ENCODE data around the gene TRIM44.

The TRIM44 gene

DNA sequence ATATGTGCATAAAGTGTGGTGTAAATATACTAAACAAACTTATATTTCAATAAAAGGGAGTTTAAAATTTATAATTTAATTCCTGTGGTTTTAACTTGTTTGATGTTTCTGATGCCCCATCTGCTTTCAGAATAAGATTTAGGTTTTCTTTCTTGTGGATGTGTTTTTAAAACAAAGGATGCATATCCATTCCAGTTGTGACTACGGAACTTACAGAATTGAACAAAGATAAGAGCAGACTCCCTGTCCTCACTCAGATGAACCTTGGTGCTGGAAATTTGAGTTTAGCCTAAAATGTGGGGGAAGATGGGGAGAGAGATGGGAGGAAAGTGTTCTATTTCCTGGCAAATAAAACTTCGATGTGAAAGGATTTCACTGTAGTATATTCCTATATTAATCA lies 41.8 kb upstream of the TRIM44 start:
- TF ChIP-seq POLR2AphosphoS5 (IDR thresholded peaks at IDR 0.05; ENCODE audit: low read depth, low read length) (no peak), POLR2A (IDR thresholded peaks at IDR 0.05; ENCODE audit: low read depth, low read length) (no peak), TAF1 (IDR thresholded peaks at IDR 0.05; ENCODE audit: borderline replicate concordance, low read depth, low read length) (no peak)
- no peak for DNase-seq (ENCODE audit: insufficient read length)
- no peak for FAIRE-seq

DNA sequence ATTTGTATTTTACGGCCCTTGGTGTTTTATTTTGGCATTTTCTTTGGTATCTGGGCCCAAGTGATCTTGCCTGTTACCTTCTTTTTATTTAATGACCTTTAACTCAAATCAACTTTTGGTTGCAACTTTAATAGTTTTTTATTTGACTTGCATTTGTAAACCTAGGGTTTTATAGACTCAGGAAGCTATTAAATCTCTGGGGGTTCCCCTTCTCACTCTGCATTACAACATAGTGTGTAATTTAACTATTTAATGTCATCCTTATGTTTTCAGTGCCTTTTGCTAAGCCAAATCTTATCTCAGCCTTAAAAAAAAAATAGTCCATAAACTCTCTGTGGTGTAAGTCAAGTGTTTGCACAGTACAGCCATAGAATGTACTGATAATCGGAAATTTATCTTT lies 41.0 kb upstream of the TRIM44 start:
- no peak for FAIRE-seq
- TF ChIP-seq TAF1 (IDR thresholded peaks at IDR 0.05; ENCODE audit: borderline replicate concordance, low read depth, low read length) (no peak), POLR2A (IDR thresholded peaks at IDR 0.05; ENCODE audit: low read depth, low read length) (no peak), POLR2AphosphoS5 (IDR thresholded peaks at IDR 0.05; ENCODE audit: low read depth, low read length) (no peak)
- no peak for DNase-seq (ENCODE audit: insufficient read length)

DNA sequence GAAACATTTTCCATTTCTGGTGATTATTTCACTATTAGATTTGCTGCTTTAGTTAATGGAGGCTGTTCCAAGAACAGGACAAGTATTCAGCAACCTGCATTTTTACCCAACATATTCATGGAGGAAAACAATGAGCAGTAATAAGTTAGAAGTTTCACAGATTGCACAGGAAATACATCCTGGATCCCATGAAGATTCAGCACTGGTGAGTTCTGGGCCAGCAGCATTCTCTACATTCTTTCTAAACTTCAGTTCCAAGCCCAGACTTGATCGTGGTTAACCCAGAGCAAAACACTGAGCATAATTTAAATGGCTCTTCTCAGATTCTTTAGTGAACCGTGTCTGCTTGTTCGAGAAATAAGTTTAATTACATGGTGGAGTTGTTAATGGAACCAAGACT lies 40.5 kb upstream of the TRIM44 start:
- DNase-seq (ENCODE audit: insufficient read length), result no peak

DNA sequence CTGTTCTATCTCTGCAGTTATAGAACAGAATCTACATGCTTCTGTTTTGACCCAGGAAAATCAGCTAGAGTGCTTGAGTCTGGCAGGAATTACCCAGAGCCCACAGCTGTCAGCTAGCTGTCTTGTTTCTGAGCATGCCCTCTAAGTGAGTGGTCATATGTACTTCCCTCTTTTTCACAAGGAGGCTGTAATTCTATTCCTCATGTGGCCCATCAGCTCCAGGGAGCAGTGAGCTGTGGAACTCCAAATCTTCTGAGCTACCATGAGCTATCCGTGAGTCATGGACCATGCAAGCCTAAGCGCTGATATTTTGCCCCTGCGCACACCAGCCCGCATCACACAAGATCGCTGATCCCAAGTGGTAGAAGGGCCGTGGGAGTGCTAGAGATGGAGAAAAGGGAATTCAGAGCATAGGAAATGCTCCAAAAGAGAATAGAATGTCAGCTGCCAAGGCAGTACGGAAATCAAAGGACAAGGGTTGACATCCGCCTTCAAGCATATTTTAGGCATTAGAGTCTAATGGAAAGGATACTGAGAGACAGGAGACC lies 38.9 kb upstream of the TRIM44 start:
- DNase-seq (ENCODE audit: insufficient read length) (no peak), FAIRE-seq (no peak)
- TF ChIP-seq POLR2A (IDR thresholded peaks at IDR 0.05; ENCODE audit: low read depth, low read length), result no peak
- TF ChIP-seq POLR2AphosphoS5 (IDR thresholded peaks at IDR 0.05; ENCODE audit: low read depth, low read length), result no peak
- no peak for TF ChIP-seq TAF1 (IDR thresholded peaks at IDR 0.05; ENCODE audit: borderline replicate concordance, low read depth, low read length)

More for the DNA sequence above, 40.5 kb upstream of the TRIM44 start:
- no peak for FAIRE-seq
- no peak for TF ChIP-seq POLR2AphosphoS5 (IDR thresholded peaks at IDR 0.05; ENCODE audit: low read depth, low read length)
- no peak for TF ChIP-seq POLR2A (IDR thresholded peaks at IDR 0.05; ENCODE audit: low read depth, low read length)
- TF ChIP-seq TAF1 (IDR thresholded peaks at IDR 0.05; ENCODE audit: borderline replicate concordance, low read depth, low read length), result no peak

DNA sequence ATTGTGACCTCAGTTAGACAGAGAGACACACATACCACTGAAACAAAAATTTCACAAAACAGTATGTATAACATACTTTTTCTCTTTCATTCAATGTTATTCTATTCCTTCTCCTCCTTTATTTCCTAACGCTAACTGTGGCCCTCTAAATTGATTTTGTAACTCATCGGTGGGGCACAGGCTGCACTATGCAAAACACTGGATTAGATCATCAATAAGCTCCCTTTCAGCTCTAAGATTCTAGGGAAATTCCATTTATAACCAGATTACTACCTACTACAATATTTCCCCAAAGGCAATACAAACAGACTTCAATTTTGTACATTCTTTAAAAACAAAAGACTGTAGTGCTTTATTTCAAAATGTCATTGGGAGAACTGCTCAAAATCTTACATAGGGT lies 38.3 kb upstream of the TRIM44 start:
- no peak for TF ChIP-seq POLR2AphosphoS5 (IDR thresholded peaks at IDR 0.05; ENCODE audit: low read depth, low read length)
- no peak for TF ChIP-seq POLR2A (IDR thresholded peaks at IDR 0.05; ENCODE audit: low read depth, low read length)
- no peak for TF ChIP-seq TAF1 (IDR thresholded peaks at IDR 0.05; ENCODE audit: borderline replicate concordance, low read depth, low read length)
- FAIRE-seq (no peak), DNase-seq (ENCODE audit: insufficient read length) (no peak)

DNA sequence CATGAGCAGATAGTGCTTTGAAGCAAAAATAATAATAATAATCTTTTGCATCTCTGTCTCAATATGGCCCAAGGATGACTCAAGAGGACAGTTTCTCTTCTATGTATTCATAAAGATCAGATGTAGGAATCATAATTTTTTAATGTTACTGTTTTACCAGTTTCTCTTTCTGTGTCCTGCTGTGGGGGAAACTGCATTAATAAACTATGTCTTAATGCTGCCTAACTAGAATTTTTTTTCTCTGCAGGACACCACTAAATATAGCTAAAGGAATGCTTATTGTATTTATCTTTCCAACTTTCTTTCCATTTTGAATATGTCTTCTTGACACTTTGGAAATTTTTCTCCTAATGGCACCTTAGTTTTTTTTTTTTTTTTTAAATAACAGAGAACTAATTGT lies 37.8 kb upstream of the TRIM44 start:
- DNase-seq (ENCODE audit: insufficient read length) (no peak), FAIRE-seq (no peak)
- no peak for TF ChIP-seq POLR2A (IDR thresholded peaks at IDR 0.05; ENCODE audit: low read depth, low read length)
- TF ChIP-seq POLR2AphosphoS5 (IDR thresholded peaks at IDR 0.05; ENCODE audit: low read depth, low read length), result no peak
- no peak for TF ChIP-seq TAF1 (IDR thresholded peaks at IDR 0.05; ENCODE audit: borderline replicate concordance, low read depth, low read length)

DNA sequence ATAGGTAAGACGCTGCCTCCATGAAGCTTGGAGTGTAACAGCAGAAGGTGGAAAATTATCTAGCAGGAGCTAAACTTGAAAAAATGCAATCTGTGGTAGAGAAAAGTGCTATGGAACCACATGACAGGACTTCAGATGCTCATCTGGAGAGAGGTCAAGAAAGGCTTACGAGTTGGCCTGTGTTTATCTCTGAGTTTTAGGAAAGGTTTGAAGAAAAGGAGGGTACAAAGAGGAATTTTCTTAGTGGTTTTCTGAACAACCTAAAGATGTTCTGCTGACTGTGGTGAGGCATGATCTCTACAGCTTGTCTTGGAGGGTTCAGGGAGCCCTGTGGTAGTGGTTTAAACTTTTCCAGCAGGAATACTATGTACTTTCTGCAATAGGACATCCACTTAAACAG lies 36.1 kb upstream of the TRIM44 start:
- DNase-seq (ENCODE audit: insufficient read length) (no peak), FAIRE-seq (no peak)
- TF ChIP-seq POLR2AphosphoS5 (IDR thresholded peaks at IDR 0.05; ENCODE audit: low read depth, low read length), result no peak

DNA sequence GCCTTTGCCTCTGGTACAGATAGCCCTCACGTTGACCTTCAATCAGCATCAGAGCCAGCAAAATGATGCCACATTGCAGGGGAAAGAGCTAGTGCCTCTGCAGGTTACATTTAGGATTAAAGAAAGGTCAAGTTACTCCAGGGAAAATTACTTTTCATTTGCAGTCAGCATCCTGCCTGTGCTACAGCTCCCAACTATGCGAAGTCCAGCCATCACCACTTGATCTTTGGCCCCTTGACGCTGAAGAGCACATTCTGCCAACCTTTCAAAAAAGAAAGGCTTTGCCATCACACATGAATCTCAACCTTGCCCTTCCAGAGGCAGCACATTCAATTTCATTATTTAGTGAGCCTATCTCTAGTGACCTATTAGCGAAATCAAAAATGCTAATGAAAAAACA lies 33.1 kb upstream of the TRIM44 start:
- FAIRE-seq (no peak), DNase-seq (ENCODE audit: insufficient read length) (no peak)
- TF ChIP-seq TAF1 (IDR thresholded peaks at IDR 0.05; ENCODE audit: borderline replicate concordance, low read depth, low read length) (no peak), POLR2AphosphoS5 (IDR thresholded peaks at IDR 0.05; ENCODE audit: low read depth, low read length) (no peak), POLR2A (IDR thresholded peaks at IDR 0.05; ENCODE audit: low read depth, low read length) (no peak)

DNA sequence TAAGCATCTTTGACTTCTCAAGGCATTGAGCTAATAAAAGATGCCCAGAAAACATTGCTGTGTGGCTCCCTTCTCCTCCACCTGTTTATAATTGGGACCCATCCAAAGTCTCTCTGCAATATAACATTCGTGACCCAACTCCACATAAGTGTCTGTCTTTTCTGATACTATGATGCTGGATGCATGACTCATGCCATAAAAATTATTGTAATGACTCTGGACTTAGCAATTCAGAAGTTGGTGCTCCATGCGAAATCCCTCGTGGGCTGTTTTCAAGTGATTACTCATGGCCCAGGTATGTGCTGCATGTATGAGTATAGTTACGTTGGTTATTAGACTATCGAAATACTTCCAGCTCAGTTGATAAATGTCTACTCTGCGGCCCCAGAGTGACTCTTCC lies 32.7 kb upstream of the TRIM44 start:
- DNase-seq (ENCODE audit: insufficient read length), result no peak
- no peak for FAIRE-seq
- TF ChIP-seq TAF1 (IDR thresholded peaks at IDR 0.05; ENCODE audit: borderline replicate concordance, low read depth, low read length), result no peak
- no peak for TF ChIP-seq POLR2A (IDR thresholded peaks at IDR 0.05; ENCODE audit: low read depth, low read length)
- no peak for TF ChIP-seq POLR2AphosphoS5 (IDR thresholded peaks at IDR 0.05; ENCODE audit: low read depth, low read length)

DNA sequence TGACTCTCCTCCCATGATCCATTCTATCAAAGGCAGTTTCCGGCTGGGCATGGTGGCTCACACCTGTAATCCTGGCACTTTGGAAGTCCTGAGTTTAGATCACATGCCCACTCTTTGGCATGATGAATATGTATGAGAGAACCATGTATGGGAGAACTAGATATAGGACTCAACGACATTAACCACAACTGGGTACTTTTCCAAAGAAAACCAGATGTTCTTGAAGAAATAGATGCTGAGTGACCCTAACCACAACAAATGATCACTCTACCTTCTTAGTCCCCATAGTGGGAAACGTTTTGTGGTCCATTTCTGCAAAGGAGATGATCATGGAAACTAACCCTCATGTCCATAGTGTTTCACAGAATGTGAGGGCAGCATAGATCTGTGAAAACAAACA lies 30.7 kb upstream of the TRIM44 start:
- FAIRE-seq, result no peak
- DNase-seq (ENCODE audit: insufficient read length), result no peak
- TF ChIP-seq POLR2AphosphoS5 (IDR thresholded peaks at IDR 0.05; ENCODE audit: low read depth, low read length), result no peak

DNA sequence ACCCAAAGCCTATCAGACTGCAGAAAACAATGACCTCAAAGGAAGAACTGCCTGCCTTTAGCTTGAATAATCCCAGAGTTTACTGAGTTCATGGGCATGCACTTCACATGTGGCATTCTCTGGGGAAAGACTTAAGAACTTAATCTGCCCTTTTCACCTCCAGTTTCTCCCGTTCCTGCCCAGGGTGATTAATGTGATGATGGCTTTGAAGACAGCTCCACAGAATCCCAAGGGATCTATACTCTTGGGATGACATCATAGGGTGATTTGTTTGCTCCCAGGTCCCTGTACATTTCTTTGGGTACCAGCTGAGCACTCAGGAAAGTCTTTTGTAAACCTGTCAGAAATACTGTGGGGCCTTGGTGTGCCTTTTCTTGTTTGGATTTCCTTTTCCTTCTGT lies 30.3 kb upstream of the TRIM44 start:
- DNase-seq (ENCODE audit: insufficient read length), result no peak
- FAIRE-seq, result peak; percentile 14
- no peak for TF ChIP-seq POLR2AphosphoS5 (IDR thresholded peaks at IDR 0.05; ENCODE audit: low read depth, low read length)
- no peak for TF ChIP-seq POLR2A (IDR thresholded peaks at IDR 0.05; ENCODE audit: low read depth, low read length)
- no peak for TF ChIP-seq TAF1 (IDR thresholded peaks at IDR 0.05; ENCODE audit: borderline replicate concordance, low read depth, low read length)

DNA sequence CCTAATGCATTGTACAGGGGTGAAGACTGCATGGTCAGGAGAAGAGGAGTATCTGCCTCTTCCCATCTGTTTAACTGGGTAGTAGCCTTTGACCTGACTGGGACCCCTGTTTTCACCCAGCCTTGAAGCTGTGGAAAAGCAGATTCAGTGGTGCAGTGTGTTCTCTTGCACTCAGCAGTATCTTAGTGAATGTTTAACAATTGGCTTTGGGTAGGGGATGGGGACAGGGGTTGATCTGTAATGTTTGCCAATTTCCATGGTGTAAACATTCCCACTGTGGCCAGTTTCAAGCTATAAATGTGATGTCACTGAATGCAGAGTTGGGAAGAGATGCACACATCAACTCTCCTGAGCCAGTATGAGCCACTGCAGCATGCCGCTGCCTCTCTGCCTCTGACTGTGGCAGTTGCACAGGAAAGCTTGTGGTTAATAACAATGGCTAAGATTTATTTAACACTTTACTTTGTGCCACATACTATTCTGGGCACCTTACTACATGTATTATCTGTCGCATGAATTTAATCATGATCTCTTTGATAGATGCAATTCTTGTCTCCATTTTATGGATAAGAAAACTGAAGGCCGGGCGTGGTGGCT lies 28.6 kb upstream of the TRIM44 start:
- DNase-seq (ENCODE audit: insufficient read length) (no peak), FAIRE-seq (no peak)
- TF ChIP-seq TAF1 (IDR thresholded peaks at IDR 0.05; ENCODE audit: borderline replicate concordance, low read depth, low read length) (no peak), POLR2A (IDR thresholded peaks at IDR 0.05; ENCODE audit: low read depth, low read length) (no peak), POLR2AphosphoS5 (IDR thresholded peaks at IDR 0.05; ENCODE audit: low read depth, low read length) (no peak)

DNA sequence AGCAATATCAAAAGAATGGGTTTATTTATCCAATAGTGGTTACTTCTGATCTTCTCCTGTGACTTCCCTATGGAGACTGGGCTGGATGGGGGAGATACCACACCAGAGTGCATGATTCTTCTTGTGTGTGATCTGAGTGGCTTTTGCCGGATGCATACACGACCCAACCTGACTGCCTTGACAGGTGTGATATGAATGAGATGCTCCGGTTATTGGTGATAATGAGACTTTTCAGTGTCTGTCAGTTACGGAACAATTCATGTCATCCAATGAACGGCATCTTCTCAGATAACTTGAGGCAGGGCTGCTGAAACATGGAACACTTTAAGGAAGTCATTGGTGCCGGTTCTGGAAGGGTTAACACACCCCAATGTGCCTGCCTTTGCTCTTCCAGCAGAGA lies 26.6 kb upstream of the TRIM44 start:
- DNase-seq (ENCODE audit: insufficient read length) (no peak), FAIRE-seq (no peak)
- no peak for TF ChIP-seq TAF1 (IDR thresholded peaks at IDR 0.05; ENCODE audit: borderline replicate concordance, low read depth, low read length)
- TF ChIP-seq POLR2AphosphoS5 (IDR thresholded peaks at IDR 0.05; ENCODE audit: low read depth, low read length), result no peak
- no peak for TF ChIP-seq POLR2A (IDR thresholded peaks at IDR 0.05; ENCODE audit: low read depth, low read length)

All from GM12892 (cell line).